SHP77 (cell line): ENCODE data around the gene TMEM94.
A peak's percentile ranks its signal among the peaks of the same experiment; 100 is the strongest.
"Not testable (repeated sequence)": the region's sequence is repeated elsewhere in the genome, so short reads cannot be mapped to it uniquely, and the experiment has no call there.

Source experiments
- DNase-seq, 2 experiments: peaks; one replicate each; lab custom pipeline; 2025; lab: John Stamatoyannopoulos, UW

The TMEM94 gene

GRCh38 chr17:75456417-75457046, at the start of gene TMEM94:
TMEM94 (plus strand) TSS chr17:75456635; CDS start chr17:75471906, 15,271 bp downstream.
- DNase-seq: peak; percentile 99 to 100

- no peak for DNase-seq
Observed at GRCh38 chr17:75407655-75408352, 48.6 kb upstream of the TMEM94 start.

- no peak for DNase-seq
Observed at GRCh38 chr17:75410141-75410540, 46.3 kb upstream of the TMEM94 start.

GRCh38 chr17:75411328-75412067, 44.9 kb upstream of the TMEM94 start:
- no peak for DNase-seq

GRCh38 chr17:75412455-75413317, 43.7 kb upstream of the TMEM94 start:
- DNase-seq: peak; percentile 77 to 81

- DNase-seq: no peak
Observed at GRCh38 chr17:75414488-75414887, 41.9 kb upstream of the TMEM94 start.

- no peak for DNase-seq
Observed at GRCh38 chr17:75416006-75416405, 40.4 kb upstream of the TMEM94 start.

- DNase-seq: no peak
Observed at GRCh38 chr17:75417054-75417580, 39.3 kb upstream of the TMEM94 start.

GRCh38 chr17:75418531-75418930, 37.9 kb upstream of the TMEM94 start:
- no peak for DNase-seq

- peak in 1 of 2 experiments; percentile 23 for DNase-seq
Observed at GRCh38 chr17:75428543-75429469, 27.6 kb upstream of the TMEM94 start.

- DNase-seq: no peak
Observed at GRCh38 chr17:75430159-75430974, 26.1 kb upstream of the TMEM94 start.

GRCh38 chr17:75433218-75433783, 23.1 kb upstream of the TMEM94 start:
- DNase-seq: peak; percentile 45 to 50

- not testable (repeated sequence) for DNase-seq
Observed at GRCh38 chr17:75434433-75434832, 22.0 kb upstream of the TMEM94 start.

- DNase-seq: not testable (repeated sequence)
Observed at GRCh38 chr17:75437404-75437803, 19.0 kb upstream of the TMEM94 start.

GRCh38 chr17:75439287-75439686, 17.1 kb upstream of the TMEM94 start:
- no peak for DNase-seq

- no peak for DNase-seq
Observed at GRCh38 chr17:75440738-75441448, 15.5 kb upstream of the TMEM94 start.

GRCh38 chr17:75442168-75443103, 14.0 kb upstream of the TMEM94 start:
- DNase-seq: no peak

GRCh38 chr17:75445296-75445695, 11.1 kb upstream of the TMEM94 start:
- no peak for DNase-seq
